SK-N-SH treated with all-trans-retinoic acid at 6 μM for 48 hours (cell line): ENCODE measurements around the gene CPNE7.
"Not testable (repeated sequence)": the region's sequence is repeated elsewhere in the genome, so short reads cannot be mapped to it uniquely, and the experiment has no call there.

ENCODE experiments used
- ATAC-seq: fragments of 200-7000 bp; cut with Tn5 transposase; 3 replicates; pipeline ENCODE4 v1.9.1; 2020; ENCODE audit warnings: mild to moderate bottlenecking, moderate library complexity
- ARNTL ChIP-seq: fragments of 450-650 bp; formaldehyde crosslinking; IDR thresholded peaks from 2 replicates; pipeline ENCODE4 v1.5.0; 2020; ENCODE audit warnings: low read depth, mild to moderate bottlenecking, moderate library complexity, borderline replicate concordance
- BACH2 ChIP-seq: fragments of 250-450 bp; sonication (Bioruptor Pico); IDR thresholded peaks from 2 replicates; pipeline ENCODE4 v1.9.0; 2021; ENCODE audit warnings: mild to moderate bottlenecking, borderline replicate concordance
- CSDC2 ChIP-seq: fragments of 250-450 bp; sonication (Bioruptor Pico); IDR thresholded peaks from 2 replicates; pipeline ENCODE4 v1.5.0; 2020; ENCODE audit warnings: mild to moderate bottlenecking, moderate library complexity
- ESRRG ChIP-seq: fragments of 250-450 bp; sonication (Bioruptor Pico); IDR thresholded peaks from 2 replicates; pipeline ENCODE4 v1.6.1; 2021; ENCODE audit warnings: mild to moderate bottlenecking
- GLIS3 ChIP-seq: fragments of 250-450 bp; sonication (Bioruptor Pico); IDR thresholded peaks from 2 replicates; pipeline ENCODE4 v1.5.0; 2020; ENCODE audit warnings: mild to moderate bottlenecking, moderate library complexity
- ISL1 ChIP-seq: fragments of 250-450 bp; sonication (Bioruptor Pico); IDR thresholded peaks from 2 replicates; pipeline ENCODE4 v2.1.2; 2022; ENCODE audit warnings: mild to moderate bottlenecking, moderate library complexity
- OSR1 ChIP-seq: fragments of 250-450 bp; sonication (Bioruptor Pico); IDR thresholded peaks from 2 replicates; pipeline ENCODE4 v1.8.0; 2022; ENCODE audit warnings: moderate library complexity, mild to moderate bottlenecking, inconsistent platforms
- PPARA ChIP-seq: fragments of 250-450 bp; sonication (Bioruptor Pico); IDR thresholded peaks from 2 replicates; pipeline ENCODE4 v1.5.0; 2020; ENCODE audit warnings: mild to moderate bottlenecking, borderline replicate concordance
- RARB ChIP-seq: fragments of 250-450 bp; sonication (Bioruptor Pico); IDR thresholded peaks from 2 replicates; pipeline ENCODE4 v1.8.0; 2021; ENCODE audit warnings: mild to moderate bottlenecking, moderate library complexity
- SNAI2 ChIP-seq: fragments of 250-450 bp; sonication (Bioruptor Pico); IDR thresholded peaks from 2 replicates; pipeline ENCODE4 v1.5.0; 2020; ENCODE audit warnings: mild to moderate bottlenecking, moderate library complexity
- TCF4 ChIP-seq: fragments of 250-450 bp; sonication (Bioruptor Pico); IDR thresholded peaks from 2 replicates; pipeline ENCODE4 v1.8.0; 2021; ENCODE audit warnings: mild to moderate bottlenecking, moderate library complexity, borderline replicate concordance
- TOX ChIP-seq: fragments of 250-450 bp; sonication (Bioruptor Pico); IDR thresholded peaks from 2 replicates; pipeline ENCODE4 v1.8.0; 2021; ENCODE audit warnings: mild to moderate bottlenecking, moderate library complexity, borderline replicate concordance
- ZFP3 ChIP-seq: fragments of 250-450 bp; sonication (Bioruptor Pico); IDR thresholded peaks from 2 replicates; pipeline ENCODE4 v1.5.0; 2020; ENCODE audit warnings: mild to moderate bottlenecking, moderate library complexity
- ZFP30 ChIP-seq: fragments of 450-650 bp; formaldehyde crosslinking; IDR thresholded peaks from 2 replicates; pipeline ENCODE4 v1.5.0; 2022; ENCODE audit warnings: mild to moderate bottlenecking, moderate library complexity
- ZNF565 ChIP-seq: fragments of 450-650 bp; formaldehyde crosslinking; conservative IDR thresholded peaks from 2 replicates; pipeline ENCODE4 v1.5.0; 2020; ENCODE audit warnings: low read depth, mild to moderate bottlenecking, moderate library complexity
- ZNF70 ChIP-seq: fragments of 450-650 bp; formaldehyde crosslinking; IDR thresholded peaks from 2 replicates; pipeline ENCODE4 v1.5.0; 2020; ENCODE audit warnings: mild to moderate bottlenecking, moderate library complexity
- ZNF8 ChIP-seq: fragments of 450-650 bp; formaldehyde crosslinking; IDR thresholded peaks from 2 replicates; pipeline ENCODE4 v1.5.0; 2020; ENCODE audit warnings: mild to moderate bottlenecking, moderate library complexity
- TF ChIP-seq, protein P1 (sequence below): fragments of 250-450 bp; sonication (Bioruptor Pico); IDR thresholded peaks from 2 replicates; pipeline ENCODE4 v1.5.0; 2020; ENCODE audit warnings: mild to moderate bottlenecking, moderate library complexity
- TF ChIP-seq, protein P2 (sequence below): fragments of 250-450 bp; sonication (Bioruptor Pico); IDR thresholded peaks from 2 replicates; pipeline ENCODE4 v1.8.0; 2020; ENCODE audit warnings: mild to moderate bottlenecking, moderate library complexity, borderline replicate concordance
- TF ChIP-seq, protein P3 (sequence below): fragments of 250-450 bp; sonication (Bioruptor Pico); IDR thresholded peaks from 2 replicates; pipeline ENCODE4 v1.5.1; 2020; ENCODE audit warnings: low read depth, mild to moderate bottlenecking, moderate library complexity
- TF ChIP-seq, protein P4 (sequence below): fragments of 250-450 bp; sonication (Bioruptor Pico); IDR thresholded peaks from 2 replicates; pipeline ENCODE4 v1.5.1; 2021; ENCODE audit warnings: mild to moderate bottlenecking, moderate library complexity
- TF ChIP-seq, protein P5 (sequence below): fragments of 250-450 bp; sonication (Bioruptor Pico); IDR thresholded peaks from 2 replicates; pipeline ENCODE4 v1.8.0; 2021; ENCODE audit warnings: low read depth, mild to moderate bottlenecking, moderate library complexity, borderline replicate concordance

CPNE7 gene

DNA sequence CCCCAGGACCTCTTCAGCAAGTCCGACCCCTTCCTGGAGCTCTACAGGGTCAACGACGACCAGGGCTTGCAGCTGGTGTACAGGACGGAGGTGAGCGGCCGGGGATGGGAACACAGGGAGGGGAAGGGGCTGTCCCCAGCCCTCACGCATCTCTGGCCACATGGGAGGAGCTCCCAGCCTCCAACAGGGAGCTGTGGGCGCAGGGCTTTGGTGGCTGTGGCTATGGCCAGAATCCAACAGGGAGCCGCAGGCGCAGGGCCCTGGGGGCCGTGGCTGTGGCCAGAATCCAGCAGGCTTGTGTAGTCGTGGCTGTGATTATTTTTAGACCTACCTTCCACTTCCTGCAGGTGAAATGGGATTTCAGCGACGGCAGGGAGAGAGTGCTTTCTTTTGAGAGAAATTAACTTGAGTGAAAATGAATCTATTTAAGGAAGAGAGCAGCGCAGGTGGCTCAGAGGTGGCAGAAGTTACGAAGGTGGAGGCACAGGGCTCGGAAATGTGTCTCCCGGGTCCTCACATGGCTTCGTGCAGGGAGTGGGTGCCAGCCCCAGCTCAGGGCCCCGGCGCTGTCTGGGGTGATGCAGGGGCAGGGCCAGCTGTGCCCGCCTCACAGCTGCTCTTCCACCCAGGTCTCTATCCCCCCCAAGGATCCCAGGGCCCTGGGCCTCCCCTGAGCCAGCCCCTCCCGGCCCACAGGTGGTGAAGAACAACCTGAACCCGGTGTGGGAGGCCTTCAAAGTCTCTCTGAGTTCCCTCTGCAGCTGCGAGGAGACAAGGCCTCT is 9.4 kb downstream of the CPNE7 start:
- no peak for TF ChIP-seq CSDC2
- no peak for TF ChIP-seq ZFP30 (CRISPR knock-in tag)
- TF ChIP-seq RARB (CRISPR knock-in tag), result no peak
- TF ChIP-seq, protein P1, sequence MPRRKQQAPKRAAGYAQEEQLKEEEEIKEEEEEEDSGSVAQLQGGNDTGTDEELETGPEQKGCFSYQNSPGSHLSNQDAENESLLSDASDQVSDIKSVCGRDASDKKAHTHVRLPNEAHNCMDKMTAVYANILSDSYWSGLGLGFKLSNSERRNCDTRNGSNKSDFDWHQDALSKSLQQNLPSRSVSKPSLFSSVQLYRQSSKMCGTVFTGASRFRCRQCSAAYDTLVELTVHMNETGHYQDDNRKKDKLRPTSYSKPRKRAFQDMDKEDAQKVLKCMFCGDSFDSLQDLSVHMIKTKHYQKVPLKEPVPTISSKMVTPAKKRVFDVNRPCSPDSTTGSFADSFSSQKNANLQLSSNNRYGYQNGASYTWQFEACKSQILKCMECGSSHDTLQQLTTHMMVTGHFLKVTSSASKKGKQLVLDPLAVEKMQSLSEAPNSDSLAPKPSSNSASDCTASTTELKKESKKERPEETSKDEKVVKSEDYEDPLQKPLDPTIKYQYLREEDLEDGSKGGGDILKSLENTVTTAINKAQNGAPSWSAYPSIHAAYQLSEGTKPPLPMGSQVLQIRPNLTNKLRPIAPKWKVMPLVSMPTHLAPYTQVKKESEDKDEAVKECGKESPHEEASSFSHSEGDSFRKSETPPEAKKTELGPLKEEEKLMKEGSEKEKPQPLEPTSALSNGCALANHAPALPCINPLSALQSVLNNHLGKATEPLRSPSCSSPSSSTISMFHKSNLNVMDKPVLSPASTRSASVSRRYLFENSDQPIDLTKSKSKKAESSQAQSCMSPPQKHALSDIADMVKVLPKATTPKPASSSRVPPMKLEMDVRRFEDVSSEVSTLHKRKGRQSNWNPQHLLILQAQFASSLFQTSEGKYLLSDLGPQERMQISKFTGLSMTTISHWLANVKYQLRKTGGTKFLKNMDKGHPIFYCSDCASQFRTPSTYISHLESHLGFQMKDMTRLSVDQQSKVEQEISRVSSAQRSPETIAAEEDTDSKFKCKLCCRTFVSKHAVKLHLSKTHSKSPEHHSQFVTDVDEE, result no peak
- no peak for TF ChIP-seq ZNF565 (CRISPR knock-in tag)
- no peak for TF ChIP-seq BACH2 (CRISPR knock-in tag)
- no peak for TF ChIP-seq ESRRG (CRISPR knock-in tag)
- no peak for TF ChIP-seq ISL1
- no peak for ATAC-seq

DNA sequence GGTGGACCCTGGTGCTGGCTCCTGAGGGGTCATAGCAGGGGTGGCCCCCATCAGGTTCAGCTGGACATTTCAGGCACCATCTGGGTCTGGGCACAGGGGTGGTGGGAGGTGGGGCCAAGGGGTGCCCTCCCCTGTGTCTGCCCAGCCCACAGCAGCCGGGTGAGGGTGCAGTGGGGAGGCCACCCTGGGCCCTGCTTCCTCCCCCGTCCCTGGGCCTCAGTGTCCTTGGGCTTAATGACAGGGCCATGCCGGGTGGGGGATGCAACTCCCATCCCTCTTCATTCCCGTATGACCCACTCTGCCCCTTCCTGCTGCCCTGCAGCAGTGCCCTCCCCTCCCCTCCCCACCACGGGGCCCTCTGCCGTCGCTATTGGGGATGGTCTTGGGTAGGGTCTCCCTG is 10.7 kb downstream of the CPNE7 start:
- no peak for ATAC-seq
- TF ChIP-seq ESRRG (CRISPR knock-in tag) (no peak), ZNF565 (CRISPR knock-in tag) (no peak), GLIS3 (CRISPR knock-in tag) (no peak), ZFP3 (no peak), ISL1 (no peak), TOX (no peak), OSR1 (CRISPR knock-in tag) (no peak), PPARA (CRISPR knock-in tag) (no peak), TCF4 (no peak)
- TF ChIP-seq, all 23 proteins: peak for 0

DNA sequence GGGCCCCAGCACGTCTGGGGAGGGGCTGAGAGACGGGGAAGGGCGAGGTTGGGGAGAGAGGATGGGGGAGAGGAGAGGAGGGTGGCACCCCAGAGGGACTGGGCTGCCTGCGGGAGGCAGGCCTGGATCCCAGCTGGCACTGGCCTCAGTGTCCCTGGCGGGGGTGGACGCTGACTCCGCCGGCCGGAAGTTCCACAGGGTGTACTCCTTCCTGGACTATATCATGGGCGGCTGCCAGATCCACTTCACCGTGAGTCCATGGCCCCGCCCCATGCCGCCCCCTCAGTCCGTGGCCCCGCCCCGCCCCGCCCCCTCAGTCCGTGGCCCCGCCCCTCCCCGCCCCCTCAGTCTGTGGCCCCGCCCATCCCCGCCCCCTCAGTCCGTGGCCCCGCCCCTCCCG is 11.3 kb downstream of the CPNE7 start:
- TF ChIP-seq SNAI2, result no peak
- TF ChIP-seq, protein P2, sequence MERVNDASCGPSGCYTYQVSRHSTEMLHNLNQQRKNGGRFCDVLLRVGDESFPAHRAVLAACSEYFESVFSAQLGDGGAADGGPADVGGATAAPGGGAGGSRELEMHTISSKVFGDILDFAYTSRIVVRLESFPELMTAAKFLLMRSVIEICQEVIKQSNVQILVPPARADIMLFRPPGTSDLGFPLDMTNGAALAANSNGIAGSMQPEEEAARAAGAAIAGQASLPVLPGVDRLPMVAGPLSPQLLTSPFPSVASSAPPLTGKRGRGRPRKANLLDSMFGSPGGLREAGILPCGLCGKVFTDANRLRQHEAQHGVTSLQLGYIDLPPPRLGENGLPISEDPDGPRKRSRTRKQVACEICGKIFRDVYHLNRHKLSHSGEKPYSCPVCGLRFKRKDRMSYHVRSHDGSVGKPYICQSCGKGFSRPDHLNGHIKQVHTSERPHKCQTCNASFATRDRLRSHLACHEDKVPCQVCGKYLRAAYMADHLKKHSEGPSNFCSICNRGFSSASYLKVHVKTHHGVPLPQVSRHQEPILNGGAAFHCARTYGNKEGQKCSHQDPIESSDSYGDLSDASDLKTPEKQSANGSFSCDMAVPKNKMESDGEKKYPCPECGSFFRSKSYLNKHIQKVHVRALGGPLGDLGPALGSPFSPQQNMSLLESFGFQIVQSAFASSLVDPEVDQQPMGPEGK (CRISPR knock-in tag), result no peak
- TF ChIP-seq ZFP30 (CRISPR knock-in tag), result no peak
- TF ChIP-seq, protein P3, sequence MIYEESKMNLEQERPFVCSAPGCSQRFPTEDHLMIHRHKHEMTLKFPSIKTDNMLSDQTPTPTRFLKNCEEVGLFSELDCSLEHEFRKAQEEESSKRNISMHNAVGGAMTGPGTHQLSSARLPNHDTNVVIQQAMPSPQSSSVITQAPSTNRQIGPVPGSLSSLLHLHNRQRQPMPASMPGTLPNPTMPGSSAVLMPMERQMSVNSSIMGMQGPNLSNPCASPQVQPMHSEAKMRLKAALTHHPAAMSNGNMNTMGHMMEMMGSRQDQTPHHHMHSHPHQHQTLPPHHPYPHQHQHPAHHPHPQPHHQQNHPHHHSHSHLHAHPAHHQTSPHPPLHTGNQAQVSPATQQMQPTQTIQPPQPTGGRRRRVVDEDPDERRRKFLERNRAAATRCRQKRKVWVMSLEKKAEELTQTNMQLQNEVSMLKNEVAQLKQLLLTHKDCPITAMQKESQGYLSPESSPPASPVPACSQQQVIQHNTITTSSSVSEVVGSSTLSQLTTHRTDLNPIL, result no peak
- TF ChIP-seq GLIS3 (CRISPR knock-in tag), result no peak
- no peak for TF ChIP-seq ARNTL (CRISPR knock-in tag)
- no peak for TF ChIP-seq ZNF8
- TF ChIP-seq, protein P4, sequence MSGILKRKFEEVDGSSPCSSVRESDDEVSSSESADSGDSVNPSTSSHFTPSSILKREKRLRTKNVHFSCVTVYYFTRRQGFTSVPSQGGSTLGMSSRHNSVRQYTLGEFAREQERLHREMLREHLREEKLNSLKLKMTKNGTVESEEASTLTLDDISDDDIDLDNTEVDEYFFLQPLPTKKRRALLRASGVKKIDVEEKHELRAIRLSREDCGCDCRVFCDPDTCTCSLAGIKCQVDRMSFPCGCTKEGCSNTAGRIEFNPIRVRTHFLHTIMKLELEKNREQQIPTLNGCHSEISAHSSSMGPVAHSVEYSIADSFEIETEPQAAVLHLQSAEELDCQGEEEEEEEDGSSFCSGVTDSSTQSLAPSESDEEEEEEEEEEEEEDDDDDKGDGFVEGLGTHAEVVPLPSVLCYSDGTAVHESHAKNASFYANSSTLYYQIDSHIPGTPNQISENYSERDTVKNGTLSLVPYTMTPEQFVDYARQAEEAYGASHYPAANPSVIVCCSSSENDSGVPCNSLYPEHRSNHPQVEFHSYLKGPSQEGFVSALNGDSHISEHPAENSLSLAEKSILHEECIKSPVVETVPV (CRISPR knock-in tag), result no peak
- TF ChIP-seq RARB (CRISPR knock-in tag), result no peak
- no peak for TF ChIP-seq BACH2 (CRISPR knock-in tag)
- no peak for TF ChIP-seq TOX
- no peak for TF ChIP-seq OSR1 (CRISPR knock-in tag)
- no peak for TF ChIP-seq TCF4
- TF ChIP-seq, protein P5, sequence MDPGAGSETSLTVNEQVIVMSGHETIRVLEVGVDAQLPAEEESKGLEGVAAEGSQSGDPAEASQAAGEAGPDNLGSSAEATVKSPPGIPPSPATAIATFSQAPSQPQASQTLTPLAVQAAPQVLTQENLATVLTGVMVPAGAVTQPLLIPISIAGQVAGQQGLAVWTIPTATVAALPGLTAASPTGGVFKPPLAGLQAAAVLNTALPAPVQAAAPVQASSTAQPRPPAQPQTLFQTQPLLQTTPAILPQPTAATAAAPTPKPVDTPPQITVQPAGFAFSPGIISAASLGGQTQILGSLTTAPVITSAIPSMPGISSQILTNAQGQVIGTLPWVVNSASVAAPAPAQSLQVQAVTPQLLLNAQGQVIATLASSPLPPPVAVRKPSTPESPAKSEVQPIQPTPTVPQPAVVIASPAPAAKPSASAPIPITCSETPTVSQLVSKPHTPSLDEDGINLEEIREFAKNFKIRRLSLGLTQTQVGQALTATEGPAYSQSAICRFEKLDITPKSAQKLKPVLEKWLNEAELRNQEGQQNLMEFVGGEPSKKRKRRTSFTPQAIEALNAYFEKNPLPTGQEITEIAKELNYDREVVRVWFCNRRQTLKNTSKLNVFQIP (CRISPR knock-in tag), result no peak
- TF ChIP-seq PPARA (CRISPR knock-in tag), result no peak
- no peak for TF ChIP-seq ZNF565 (CRISPR knock-in tag)
- TF ChIP-seq ESRRG (CRISPR knock-in tag), result no peak
- no peak for TF ChIP-seq ZNF70 (CRISPR knock-in tag)
- no peak for TF ChIP-seq CSDC2
- TF ChIP-seq, all 23 proteins: peak for 0
- no peak for ATAC-seq

DNA sequence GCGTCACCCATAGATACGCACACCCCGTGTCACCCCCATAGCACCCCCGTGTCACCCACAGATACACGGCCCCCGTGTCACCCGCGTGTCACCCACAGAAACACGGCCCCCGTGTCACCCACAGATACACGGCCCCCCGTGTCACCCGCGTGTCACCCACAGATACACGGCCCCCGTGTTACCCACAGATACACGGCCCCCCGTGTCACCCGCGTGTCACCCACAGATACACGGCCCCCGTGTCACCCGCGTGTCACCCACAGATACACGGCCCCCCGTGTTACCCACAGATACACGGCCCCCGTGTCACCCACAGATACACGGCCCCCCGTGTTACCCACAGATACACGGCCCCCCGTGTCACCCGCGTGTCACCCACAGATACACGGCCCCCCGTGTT is 12.1 kb downstream of the CPNE7 start:
- not testable (repeated sequence) for ATAC-seq
